NCI-H460 (cell line): Measurements from ENCODE around the gene HIPK4. TPM values are rescaled to one million over a fixed set of nuclear protein-coding genes. Genes with fewer than 3 reads are reported as not detected.
"Not testable (repeated sequence)": the region's sequence is repeated elsewhere in the genome, so short reads cannot be mapped to it uniquely, and the experiment has no call there.

Experiments used
- DNase-seq: peaks from one replicate; pipeline ENCODE4 v3.0.0-alpha.2; 2016; ENCODE audit warnings: low read depth; ENCODE audit errors: extremely low read depth
- total RNA-seq: library from RNA; depleted of rRNA; stranded (reverse); fragments of >200 nt; shearing (Covaris generic); gene quantifications from 2 replicates; pipeline ENCODE4 v1.2.3, GENCODE V29; 2014

HIPK4 gene
- total RNA-seq, 1 experiment from 2014 or later, result not detected

DNA sequence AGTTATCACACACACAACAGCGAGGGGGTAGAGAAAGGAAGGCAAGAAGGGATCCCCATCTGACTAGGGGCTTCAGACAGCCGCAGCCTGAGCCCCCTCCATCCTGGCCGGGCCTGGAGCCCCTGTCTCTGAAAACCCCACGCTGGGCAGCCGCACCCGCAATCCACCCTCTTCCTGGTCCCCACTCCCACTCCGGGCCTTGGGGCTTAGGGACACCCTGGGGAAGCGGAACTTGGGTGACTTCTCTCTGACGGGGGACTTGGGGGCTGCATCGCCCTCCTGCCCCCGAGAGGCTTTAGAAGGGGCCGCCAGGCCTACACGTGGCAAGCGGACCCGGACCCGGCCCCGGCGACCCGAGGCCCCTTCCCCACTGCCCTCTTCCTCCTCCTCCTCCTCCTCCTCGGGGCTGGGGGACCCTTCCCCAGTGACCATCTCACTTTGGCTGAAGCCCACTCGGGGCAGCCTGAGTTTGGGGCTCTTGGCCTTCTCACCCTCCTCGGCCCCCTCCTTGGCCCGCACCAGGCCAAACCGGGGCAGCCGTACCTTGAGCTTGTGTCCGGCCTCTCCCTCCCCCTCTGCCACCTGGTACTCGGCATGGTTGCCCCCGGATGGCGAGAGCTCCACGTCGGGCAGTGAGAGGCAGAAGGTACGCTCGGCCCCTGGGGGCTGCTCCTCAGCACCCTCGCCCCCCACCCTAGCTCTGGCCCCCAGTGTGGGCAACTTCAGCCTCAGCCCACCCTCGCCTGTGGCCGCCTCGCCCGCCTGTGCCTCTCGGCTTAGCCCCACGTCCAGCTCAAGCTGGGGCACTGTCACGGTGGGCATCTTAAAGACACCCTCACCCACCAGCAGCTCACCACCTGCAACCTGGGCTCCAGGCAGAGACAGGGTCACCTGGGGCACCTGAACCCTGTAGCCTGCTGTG lies 4.2 kb upstream of the HIPK4 start:
- DNase-seq, result no peak

GRCh38 chr19:40392894-40393517 lies 3.0 kb upstream of the HIPK4 start:
- DNase-seq, result no peak

DNA sequence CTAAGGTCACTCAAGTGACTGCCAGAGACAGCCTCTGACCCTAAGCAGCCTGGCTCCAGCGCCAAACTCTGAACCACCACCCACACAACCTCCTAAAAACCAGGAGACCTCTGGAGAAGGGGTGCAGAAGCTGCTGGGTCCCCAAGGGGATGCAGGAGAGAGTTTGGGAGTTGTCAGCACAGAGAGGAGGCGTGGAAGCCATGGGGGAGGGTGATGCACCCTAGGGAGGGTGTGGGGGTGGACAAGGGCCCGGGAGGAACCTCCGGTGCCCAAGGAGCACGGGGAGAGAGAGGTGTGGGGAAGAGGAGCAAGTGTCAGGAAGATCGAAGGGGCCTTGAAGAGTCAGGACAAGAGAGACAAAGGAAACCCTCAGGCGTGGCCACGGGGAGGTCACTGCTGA lies 2.1 kb upstream of the HIPK4 start:
- no peak for DNase-seq

GRCh38 chr19:40389404-40390083 lies 437 bp downstream of the HIPK4 start:
- no peak for DNase-seq

DNA sequence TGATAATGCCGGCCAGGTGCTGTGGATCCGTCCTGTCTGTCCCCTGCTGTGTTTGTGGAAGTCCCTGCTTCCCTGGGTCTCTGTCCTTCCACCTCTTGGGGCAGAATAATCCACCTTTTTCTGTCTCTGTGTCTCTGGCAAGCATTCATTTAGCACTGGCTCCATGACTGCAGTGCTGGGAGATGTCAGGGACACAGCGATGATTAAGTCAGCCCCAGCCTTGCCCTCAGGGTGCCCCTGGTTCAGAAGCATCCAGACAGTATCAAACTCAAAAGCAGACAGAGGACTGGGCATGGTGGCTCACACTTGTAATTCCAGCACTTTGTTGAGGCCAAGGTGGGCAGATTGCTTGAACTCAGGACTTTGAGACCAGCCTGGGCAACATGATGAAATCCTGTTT lies 1.5 kb downstream of the HIPK4 start:
- DNase-seq, result no peak

- DNase-seq, result no peak
Measured at GRCh38 chr19:40387155-40387554, 2.8 kb downstream of the HIPK4 start.

DNA sequence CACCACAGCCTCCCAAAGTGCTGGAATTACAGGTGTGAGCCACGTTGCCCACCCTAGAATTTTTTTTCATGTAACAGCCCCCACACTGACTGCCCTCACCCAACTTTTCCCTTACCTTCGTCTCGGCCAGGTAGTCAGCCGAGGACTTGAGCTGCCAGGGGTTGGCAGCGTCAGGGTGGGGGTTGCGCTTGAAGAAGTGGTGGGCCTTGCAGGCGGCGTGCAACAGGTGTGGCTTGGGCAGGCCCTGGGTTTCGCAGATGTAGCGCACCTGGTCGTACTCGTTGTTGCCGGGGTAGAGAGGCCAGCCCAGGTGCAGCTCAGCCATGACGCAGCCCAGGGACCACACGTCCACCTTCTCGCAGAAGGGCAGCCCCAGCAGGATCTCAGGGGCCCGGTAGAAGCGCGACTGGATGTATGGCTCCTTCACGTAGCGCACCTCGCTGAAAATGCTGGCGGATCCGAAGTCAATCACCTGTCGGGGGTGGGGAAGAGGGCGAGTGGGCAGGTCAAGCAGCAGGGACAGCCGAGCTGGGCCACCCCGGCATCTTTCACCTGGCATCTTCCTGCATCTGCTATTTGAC lies 6.2 kb downstream of the HIPK4 start:
- DNase-seq, result no peak

GRCh38 chr19:40381321-40381720 lies 8.7 kb downstream of the HIPK4 start:
- DNase-seq, result no peak

- no peak for DNase-seq
Measured at GRCh38 chr19:40380199-40381037, 9.6 kb downstream of the HIPK4 start.

DNA sequence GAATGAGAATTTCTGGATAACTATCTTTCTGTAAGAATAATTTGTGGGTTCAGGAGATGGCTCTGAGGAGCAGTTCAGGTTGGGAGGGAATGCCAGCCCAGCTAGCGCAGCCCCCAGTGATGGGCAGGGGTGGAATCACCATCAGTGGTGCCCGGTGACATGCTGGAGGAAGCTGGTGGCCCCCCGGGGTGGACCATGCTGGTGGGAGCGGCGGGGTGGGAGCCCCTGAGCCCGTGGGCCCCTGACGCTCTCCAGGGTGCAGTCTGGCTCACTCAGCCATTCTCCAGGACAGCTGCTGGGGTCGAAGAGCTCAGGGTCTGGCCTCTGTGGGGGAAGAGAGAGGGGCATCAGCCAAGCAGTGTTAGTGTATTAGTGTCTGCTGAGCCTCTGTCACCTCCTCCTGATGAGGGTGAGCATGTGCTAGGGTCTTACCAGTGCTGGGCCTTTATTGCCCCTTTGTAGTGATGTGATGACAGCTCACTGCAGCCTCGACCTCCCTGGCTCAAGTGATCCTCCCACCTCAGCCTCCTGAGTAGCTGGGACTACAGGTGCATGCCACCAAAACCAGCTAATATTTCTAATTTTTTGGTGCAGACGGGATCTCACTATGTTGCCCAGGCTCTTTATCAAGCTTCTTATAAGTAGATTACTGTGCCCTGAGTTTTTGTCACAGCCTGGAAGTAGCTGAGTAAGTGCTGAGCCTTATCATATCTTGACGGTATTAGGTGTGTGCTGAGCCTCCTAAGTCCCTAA lies 10.4 kb downstream of the HIPK4 start:
- no peak for DNase-seq

DNA sequence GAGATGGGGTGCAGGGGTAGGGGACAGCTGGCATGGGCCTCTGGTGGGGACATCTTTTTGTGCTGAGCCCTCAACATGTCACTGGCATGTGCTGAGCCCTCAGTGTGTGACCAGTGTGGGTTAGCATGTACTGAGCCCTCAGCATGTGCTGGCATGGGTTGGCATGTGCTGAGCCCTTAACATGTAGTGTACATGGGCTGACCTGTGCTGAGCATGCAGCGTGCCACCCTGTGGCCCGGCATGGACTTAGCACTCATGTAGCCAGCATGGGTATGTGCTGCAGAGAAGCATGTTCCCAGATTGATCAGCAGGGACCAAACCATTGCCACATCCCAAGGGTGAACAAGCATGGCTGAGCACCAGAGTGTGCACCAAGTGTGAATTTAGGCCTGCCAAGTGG lies 11.5 kb downstream of the HIPK4 start:
- no peak for DNase-seq

- no peak for DNase-seq
Measured at GRCh38 chr19:40377876-40378385, 12.1 kb downstream of the HIPK4 start.

- no peak for DNase-seq
Measured at GRCh38 chr19:40376286-40376862, 13.6 kb downstream of the HIPK4 start.

- no peak for DNase-seq
Measured at GRCh38 chr19:40374084-40374483, 15.9 kb downstream of the HIPK4 start.

DNA sequence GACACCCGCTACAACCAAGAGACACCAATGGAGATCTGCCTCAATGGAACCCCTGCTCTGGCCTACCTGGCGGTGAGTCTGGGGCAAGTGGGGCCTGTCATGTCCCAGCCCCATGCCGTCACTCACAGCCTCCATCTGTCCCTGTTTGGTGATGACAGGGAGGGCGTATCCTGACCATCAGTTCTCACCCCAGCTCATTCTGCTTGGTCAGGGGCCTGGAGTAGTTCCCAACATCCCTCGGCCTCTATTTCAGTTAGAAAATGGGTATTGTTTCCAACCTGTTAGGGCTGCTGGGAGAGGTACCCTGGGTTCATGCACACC lies 18.2 kb downstream of the HIPK4 start:
- DNase-seq, result no peak

DNA sequence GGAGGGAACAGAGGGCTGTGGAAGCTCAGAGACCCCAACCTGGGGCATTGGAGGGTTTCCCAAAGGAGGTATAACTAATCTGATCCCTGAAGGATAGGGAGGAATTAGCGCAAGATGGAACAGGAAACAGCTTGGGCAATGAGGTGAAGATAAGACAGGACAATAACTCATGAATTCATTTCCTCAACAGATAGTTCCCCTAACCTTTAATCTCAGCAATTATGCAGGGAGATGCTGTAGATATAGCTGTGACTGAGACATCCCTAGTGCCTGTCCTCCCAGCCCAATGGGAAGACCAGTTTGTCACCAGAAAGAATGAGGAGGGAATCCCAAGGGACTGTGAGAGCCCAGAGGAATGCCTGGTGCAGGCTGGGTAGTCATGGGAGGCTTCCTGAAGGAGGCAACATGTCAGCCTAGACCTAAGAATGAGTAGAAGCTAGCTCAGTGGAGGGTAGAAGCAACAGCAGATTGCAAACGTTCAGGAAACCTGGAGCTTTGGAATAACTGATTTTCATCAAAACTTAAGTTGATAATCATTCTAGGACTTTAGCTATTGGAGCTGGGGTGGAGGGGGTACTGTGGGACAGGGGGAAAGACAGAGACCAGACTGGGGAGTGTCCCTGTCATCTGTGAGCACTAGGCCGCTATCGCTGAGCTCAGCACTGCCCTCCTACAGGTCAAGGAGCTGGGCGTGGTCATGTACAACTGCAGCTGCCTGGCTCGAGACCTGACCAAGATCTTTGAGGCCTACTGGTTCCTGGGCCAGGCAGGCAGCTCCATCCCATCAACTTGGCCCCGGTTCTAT lies 18.8 kb downstream of the HIPK4 start:
- no peak for DNase-seq

GRCh38 chr19:40370253-40370652 lies 19.7 kb downstream of the HIPK4 start:
- DNase-seq, result not testable (repeated sequence)

GRCh38 chr19:40369797-40370196 lies 20.2 kb downstream of the HIPK4 start:
- no peak for DNase-seq
